Esophagus squamous epithelium (tissue), 4 donors: Measurements from ENCODE around the gene KIF13A.

Experiments used
- CTCF ChIP-seq, 6 experiments: fragments of 450-650 bp in 4 of 6; fragments of 200-600 bp in 2 of 6; sonication (generic) in 2 of 6; IDR thresholded peaks; one replicate each; pipeline ENCODE4 v1.5.1; 2016 to 2019; ENCODE audit warnings: antibody characterized with exemption in 6 of 6, mild to moderate bottlenecking in 4 of 6, moderate library complexity in 4 of 6
- POLR2A ChIP-seq, 4 donors: fragments of 450-650 bp; IDR thresholded peaks; one replicate each; pipeline ENCODE4 v1.6.1; 2017; ENCODE audit warnings: antibody characterized with exemption in 4 of 4, mild to moderate bottlenecking in 4 of 4, moderate library complexity in 3 of 4

- TF ChIP-seq CTCF (IDR thresholded peaks at IDR 0.05) (no peak), POLR2A (IDR thresholded peaks at IDR 0.05) (no peak)
Observed at GRCh38 chr6:17831135-17831534, 156.3 kb downstream of the KIF13A start.
